GM19328 (cell line): ENCODE data around the gene NLRP1.

Experiments used
- ATAC-seq: cut with Tn5 transposase; IDR thresholded peaks from one replicate; pipeline ENCODE4 v1.9.1; 2021; ENCODE audit warnings: mild to moderate bottlenecking, moderate library complexity; ENCODE audit not compliant: unreplicated experiment

The NLRP1 gene

GRCh38 chr17:5584383-5585286 lies at the start of gene NLRP1:
NLRP1 (minus strand) TSS chr17:5584509; CDS start chr17:5583957, 552 bp downstream.
- ATAC-seq: peak; percentile 78

GRCh38 chr17:5631958-5632590 lies 47.8 kb upstream of the NLRP1 start:
- no peak for ATAC-seq

GRCh38 chr17:5630434-5630833 lies 46.1 kb upstream of the NLRP1 start:
- no peak for ATAC-seq

GRCh38 chr17:5629128-5629527 lies 44.8 kb upstream of the NLRP1 start:
- ATAC-seq: no peak

GRCh38 chr17:5628262-5628661 lies 44.0 kb upstream of the NLRP1 start:
- no peak for ATAC-seq

GRCh38 chr17:5624211-5624610 lies 39.9 kb upstream of the NLRP1 start:
- no peak for ATAC-seq

- ATAC-seq: no peak
These were observed 37.4 kb upstream of the NLRP1 start for GRCh38 chr17:5621729-5622128.

- ATAC-seq: no peak
These were observed 36.7 kb upstream of the NLRP1 start for GRCh38 chr17:5621026-5621425.

GRCh38 chr17:5619088-5619740 lies 34.9 kb upstream of the NLRP1 start:
- no peak for ATAC-seq

GRCh38 chr17:5618476-5618875 lies 34.2 kb upstream of the NLRP1 start:
- no peak for ATAC-seq

- ATAC-seq: no peak
These were observed 31.2 kb upstream of the NLRP1 start for GRCh38 chr17:5615476-5615875.

GRCh38 chr17:5610956-5611355 lies 26.6 kb upstream of the NLRP1 start:
- no peak for ATAC-seq

- no peak for ATAC-seq
These were observed 24.2 kb upstream of the NLRP1 start for GRCh38 chr17:5608399-5609112.

GRCh38 chr17:5607946-5608345 lies 23.6 kb upstream of the NLRP1 start:
- ATAC-seq: no peak

- ATAC-seq: no peak
These were observed 21.1 kb upstream of the NLRP1 start for GRCh38 chr17:5605452-5605851.

- ATAC-seq: no peak
These were observed 15.7 kb upstream of the NLRP1 start for GRCh38 chr17:5600041-5600440.

- ATAC-seq: no peak
These were observed 14.1 kb upstream of the NLRP1 start for GRCh38 chr17:5598457-5598856.

- ATAC-seq: no peak
These were observed 12.1 kb upstream of the NLRP1 start for GRCh38 chr17:5596421-5596820.

GRCh38 chr17:5595831-5596230 lies 11.5 kb upstream of the NLRP1 start:
- no peak for ATAC-seq

GRCh38 chr17:5592382-5592781 lies 8.1 kb upstream of the NLRP1 start:
- ATAC-seq: no peak

- no peak for ATAC-seq
These were observed 7.7 kb upstream of the NLRP1 start for GRCh38 chr17:5591966-5592365.
